Astrocyte of the cerebellum (primary cell): ENCODE data around the gene PLCH2.

Experiments
- DNase-seq: peaks from one replicate; pipeline ENCODE4 v3.0.0-alpha.2; 2011; ENCODE audit warnings: low read depth
- H3K4me3 ChIP-seq: 2 replicates; pipeline ENCODE4 v1.5.1; 2011; ENCODE audit warnings: mild to moderate bottlenecking, low read depth, low read length, moderate library complexity
- CTCF ChIP-seq: IDR thresholded peaks from 2 replicates; pipeline ENCODE4 v1.5.1; 2012; ENCODE audit warnings: low read length, low read depth, moderate library complexity, mild to moderate bottlenecking; ENCODE audit errors: missing control alignments
- in situ Hi-C: cut with HindIII; loops from 2 replicates; pipeline ENCODE4 v1.10.0; 2017; ENCODE audit warnings: low sequenced_read_pairs

PLCH2 gene

GRCh38 chr1:2465371-2466269, 10.5 kb upstream of the PLCH2 start:
- in situ Hi-C loops = no loop called here
- DNase-seq = no peak
- H3K4me3 ChIP-seq = no peak overlapping the region
- TF ChIP-seq CTCF = no peak

- DNase-seq = no peak
- no peak for TF ChIP-seq CTCF
- in situ Hi-C loops = no loop called here
- H3K4me3 ChIP-seq = no peak overlapping the region
Observed at GRCh38 chr1:2466270-2466665, 9.8 kb upstream of the PLCH2 start.

- in situ Hi-C loops = no loop called here
- no peak for TF ChIP-seq CTCF
- DNase-seq = no peak
- no peak overlapping the region for H3K4me3 ChIP-seq
Observed at GRCh38 chr1:2466958-2467554, 9.0 kb upstream of the PLCH2 start.

GRCh38 chr1:2468041-2468472, 8.0 kb upstream of the PLCH2 start:
- no peak for TF ChIP-seq CTCF
- DNase-seq = no peak
- H3K4me3 ChIP-seq = no peak overlapping the region
- in situ Hi-C loops = no loop called here

GRCh38 chr1:2468540-2468939, 7.5 kb upstream of the PLCH2 start:
- no peak for DNase-seq
- no peak overlapping the region for H3K4me3 ChIP-seq
- TF ChIP-seq CTCF = no peak
- in situ Hi-C loops = no loop called here

GRCh38 chr1:2469103-2469940, 6.8 kb upstream of the PLCH2 start:
- H3K4me3 ChIP-seq = no peak overlapping the region
- no peak for TF ChIP-seq CTCF
- in situ Hi-C loops = no loop called here
- DNase-seq = no peak
